IMR-90 (cell line): ENCODE results near the gene ASIC2. TPM values are rescaled to one million over a fixed set of nuclear protein-coding genes. Genes with fewer than 3 reads are reported as not detected.

ENCODE experiments used
- ATAC-seq: fragments of 200-7000 bp; cut with Tn5 transposase; 2 replicates; pipeline ENCODE4 v1.9.1; 2020; ENCODE audit warnings: low read depth, mild to moderate bottlenecking, moderate library complexity
- BruUV-seq: library from RNA; stranded (reverse); fragments of 400-500 nt; replicated peaks from 2 replicates; lab custom pipeline; 2021; lab: Mats Ljungman, UMichigan
- CTCF ChIA-PET: fragments of 300-600 bp; formaldehyde crosslinking; extraction: SDS; loops from one replicate; lab custom pipeline; 2021; ENCODE audit warnings: antibody characterized with exemption; lab: Yijun Ruan, JAX
- POLR2A ChIA-PET: fragments of 300-600 bp; sonication (Branson Sonifier 250); formaldehyde crosslinking; loops from one replicate; lab custom pipeline; 2022; ENCODE audit warnings: antibody characterized with exemption; ENCODE audit not compliant: unreplicated experiment; lab: Charles Lee
- DNase-seq: peaks from one replicate; pipeline ENCODE4 v3.0.0; 2013
- H2AFZ ChIP-seq: replicated peaks from 2 replicates; pipeline ENCODE3; 2013; ENCODE audit warnings: low read length, mild to moderate bottlenecking; ENCODE audit not compliant: poor library complexity
- H2AK5ac ChIP-seq: 2 replicates; pipeline ENCODE4 v1.6.1; 2013; ENCODE audit warnings: low read depth, low read length, inconsistent platforms
- H2AK9ac ChIP-seq: replicated peaks from 2 replicates; pipeline ENCODE3; 2013; ENCODE audit warnings: mild to moderate bottlenecking, low read depth, low read length, moderate library complexity; ENCODE audit not compliant: poor library complexity
- H2BK120ac ChIP-seq: 2 replicates; pipeline ENCODE4 v1.6.1; 2013; ENCODE audit warnings: low read depth, low read length, inconsistent platforms
- H2BK15ac ChIP-seq: 3 replicates; pipeline ENCODE4 v1.6.1; 2013; ENCODE audit warnings: low read depth, low read length, inconsistent platforms
- H2BK20ac ChIP-seq: 2 replicates; pipeline ENCODE4 v1.6.1; 2013; ENCODE audit warnings: low read depth, mild to moderate bottlenecking, inconsistent platforms, low read length, moderate library complexity
- H2BK5ac ChIP-seq: 2 replicates; pipeline ENCODE4 v1.6.1; 2013; ENCODE audit warnings: mild to moderate bottlenecking, low read depth, low read length, inconsistent platforms; ENCODE audit not compliant: poor library complexity, severe bottlenecking
- H3K14ac ChIP-seq: replicated peaks from 2 replicates; pipeline ENCODE4 v1.6.1; 2013; ENCODE audit warnings: low read depth, low read length, inconsistent platforms
- H3K18ac ChIP-seq: 2 replicates; pipeline ENCODE4 v1.6.1; 2013; ENCODE audit warnings: low read depth, low read length, control low read depth
- H3K23ac ChIP-seq: 2 replicates; pipeline ENCODE4 v1.6.1; 2013; ENCODE audit warnings: low read depth, low read length, inconsistent platforms
- H3K27ac ChIP-seq: 2 replicates; pipeline ENCODE4 v1.5.1; 2013; ENCODE audit warnings: mild to moderate bottlenecking, control low read depth, low read length; ENCODE audit not compliant: insufficient read depth
- H3K27me3 ChIP-seq: 2 replicates; pipeline ENCODE4 v1.6.1; 2013; ENCODE audit warnings: low read length; ENCODE audit not compliant: control insufficient read depth, insufficient read depth
- H3K36me3 ChIP-seq: 2 replicates; pipeline ENCODE4 v1.6.1; 2013; ENCODE audit warnings: low read length, mixed read lengths; ENCODE audit not compliant: control insufficient read depth, insufficient read depth
- H3K4ac ChIP-seq: 2 replicates; pipeline ENCODE4 v1.6.1; 2013; ENCODE audit warnings: low read depth, low read length, inconsistent platforms
- H3K4me1 ChIP-seq: 2 replicates; pipeline ENCODE4 v1.6.1; 2013; ENCODE audit warnings: low read length, mixed read lengths; ENCODE audit not compliant: control insufficient read depth, insufficient read depth
- H3K4me2 ChIP-seq: 2 replicates; pipeline ENCODE4 v1.6.1; 2013; ENCODE audit warnings: low read depth, mild to moderate bottlenecking, control low read depth, low read length, moderate library complexity
- H3K4me3 ChIP-seq: 2 replicates; pipeline ENCODE4 v1.5.1; 2013; ENCODE audit warnings: low read depth, mild to moderate bottlenecking, control low read depth, low read length, moderate library complexity; ENCODE audit not compliant: insufficient read depth
- H3K56ac ChIP-seq: 2 replicates; pipeline ENCODE4 v1.6.1; 2013; ENCODE audit warnings: low read length, inconsistent platforms; ENCODE audit not compliant: insufficient read depth; ENCODE audit errors: extremely low read depth
- H3K79me1 ChIP-seq, 2 experiments: 2 replicates each; pipeline ENCODE4 v1.6.1; 2013; ENCODE audit warnings: low read length in 2 of 2, inconsistent platforms in 1 of 2, low read depth in 1 of 2
- H3K9ac ChIP-seq: 2 replicates; pipeline ENCODE4 v1.6.1; 2013; ENCODE audit warnings: low read depth, low read length, control low read depth
- H3K9me1 ChIP-seq: 2 replicates; pipeline ENCODE4 v1.6.1; 2013; ENCODE audit warnings: low read length, inconsistent platforms; ENCODE audit not compliant: insufficient read depth
- H3K9me3 ChIP-seq: 2 replicates; pipeline ENCODE4 v1.6.1; 2013; ENCODE audit warnings: low read length; ENCODE audit not compliant: control insufficient read depth, insufficient read depth
- H4K20me1 ChIP-seq: 2 replicates; pipeline ENCODE4 v1.6.1; 2013; ENCODE audit warnings: low read length, inconsistent platforms; ENCODE audit not compliant: insufficient read depth
- H4K5ac ChIP-seq: 2 replicates; pipeline ENCODE4 v1.6.1; 2013; ENCODE audit warnings: mild to moderate bottlenecking, low read depth, low read length, control low read depth
- H4K8ac ChIP-seq, 2 experiments: 2 replicates each; pipeline ENCODE4 v1.6.1; 2013; ENCODE audit warnings: low read depth in 2 of 2, low read length in 2 of 2, control low read depth in 1 of 2, inconsistent platforms in 1 of 2
- H4K91ac ChIP-seq: 2 replicates; pipeline ENCODE4 v1.6.1; 2013; ENCODE audit warnings: low read depth, low read length, inconsistent platforms; ENCODE audit not compliant: insufficient read depth
- CEBPB ChIP-seq: IDR thresholded peaks from 2 replicates; pipeline ENCODE4 v1.6.1; 2012; ENCODE audit warnings: low read depth, low read length, improper control_type of control experiment
- CHD1 ChIP-seq: IDR thresholded peaks from 2 replicates; pipeline ENCODE4 v1.6.1; 2012; ENCODE audit warnings: low read depth, low read length, improper control_type of control experiment
- FOS ChIP-seq: fragments of 150-350 bp; IDR thresholded peaks from 2 replicates; pipeline ENCODE4 v1.6.1; 2016; ENCODE audit warnings: low read depth, low read length
- MAFK ChIP-seq: IDR thresholded peaks from 2 replicates; pipeline ENCODE4 v1.6.1; 2012; ENCODE audit warnings: low read depth, low read length, improper control_type of control experiment
- MAZ ChIP-seq: IDR thresholded peaks from 2 replicates; pipeline ENCODE4 v1.6.1; 2012; ENCODE audit warnings: low read depth, mild to moderate bottlenecking, low read length, improper control_type of control experiment, moderate library complexity, borderline replicate concordance
- NFE2L2 ChIP-seq: fragments of 150-350 bp; IDR thresholded peaks from 2 replicates; pipeline ENCODE4 v1.6.1; 2016; ENCODE audit warnings: low read depth, mild to moderate bottlenecking, low read length
- RCOR1 ChIP-seq: IDR thresholded peaks from 2 replicates; pipeline ENCODE4 v1.6.1; 2012; ENCODE audit warnings: mild to moderate bottlenecking, low read length, improper control_type of control experiment; ENCODE audit not compliant: insufficient replicate concordance
- RFX5 ChIP-seq: IDR thresholded peaks from 2 replicates; pipeline ENCODE4 v1.8.0; 2012; ENCODE audit warnings: low read depth, mild to moderate bottlenecking, low read length, moderate library complexity
- SMC3 ChIP-seq: fragments of 150-350 bp; IDR thresholded peaks from 2 replicates; pipeline ENCODE4 v1.6.1; 2016; ENCODE audit warnings: low read depth, mild to moderate bottlenecking, antibody characterized with exemption, low read length, moderate library complexity
- WGBS, 2 experiments: methylation state at CpG; one replicate each; pipeline versions ENCODE4 v1.1.5 to v1.1.7; 2013; ENCODE audit warnings: missing lambda C conversion rate in 2 of 2; ENCODE audit not compliant: insufficient read length in 1 of 2; ENCODE audit errors: extremely low coverage in 2 of 2; 5-methylcytosine and 5-hydroxymethylcytosine counted together
- dilution Hi-C: fragments of 300-500 bp; cut with HindIII; formaldehyde crosslinking; loops from one replicate; pipeline ENCODE4 v1.14.3; 2018; ENCODE audit warnings: low sequenced_read_pairs; ENCODE audit not compliant: unreplicated experiment
- in situ Hi-C: fragments of 300-500 bp; cut with MboI; formaldehyde crosslinking; loops from 3 replicates; pipeline ENCODE4 v1.14.3; 2019; ENCODE audit warnings: low sequenced_read_pairs, inconsistent platforms, mixed read lengths
- intact Hi-C: fragments of 100-400 bp; cut with micrococcal nuclease; formaldehyde crosslinking; loops from 2 replicates; pipeline ENCODE4 v1.10.0; 2022
- polyA plus RNA-seq, 3 experiments: library from polyadenylated mRNA; depleted of rRNA; stranded (reverse); fragments of >200 nt; gene quantifications; 2 replicates each; pipeline ENCODE4 v1.2.3, GENCODE V29; 2012; ENCODE audit warnings: low replicate concordance in 1 of 3
- total RNA-seq: library from RNA; depleted of rRNA; stranded (reverse); fragments of >200 nt; gene quantifications from 2 replicates; pipeline ENCODE4 v1.2.3, GENCODE V29; 2012
- TF ChIP-seq, protein P1 (sequence below): conservative IDR thresholded peaks from 2 replicates; pipeline ENCODE4 v1.5.1; 2012; ENCODE audit warnings: mild to moderate bottlenecking, low read depth, low read length, improper control_type of control experiment
- TF ChIP-seq, protein P2 (sequence below): fragments of 150-350 bp; IDR thresholded peaks from 2 replicates; pipeline ENCODE4 v1.6.1; 2016; ENCODE audit warnings: low read depth, mild to moderate bottlenecking, low read length, moderate library complexity, borderline replicate concordance

ASIC2 gene
- total and polyA plus RNA-seq, 2 of the 4 experiments (the other 2 are of a cell fraction), result under 0.01 to 0.15 TPM

DNA sequence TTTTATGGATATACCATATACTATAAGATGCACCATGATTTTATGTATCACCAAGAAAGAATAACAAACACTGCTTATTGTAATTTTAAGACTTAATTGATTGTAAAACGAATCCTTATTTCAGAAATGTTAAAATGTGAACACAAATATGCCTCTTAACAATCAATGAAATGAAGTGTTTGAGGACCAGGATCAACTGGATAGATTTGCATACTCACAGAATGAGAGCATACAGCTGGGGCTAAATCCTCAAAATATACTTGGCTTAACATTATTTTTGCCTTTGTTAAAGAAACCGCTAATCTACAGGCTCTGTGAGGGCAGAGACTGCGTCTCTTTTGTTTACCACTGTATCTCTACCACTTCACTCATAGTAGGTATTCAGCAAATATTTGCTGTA, 207.8 kb downstream of the ASIC2 start:
- in situ Hi-C loops, result loop anchor here (10.0 kb wide), 1 partner anchor 60 kb away; no protein-coding TSS in a partner anchor
- ChIA-PET CTCF (no interaction called here), POLR2A (no interaction called here)
- no peaks in the 10 kb centered on the region for H3K27me3 ChIP-seq
- H2AK9ac ChIP-seq, result no peak overlapping the region
- H2BK120ac ChIP-seq, result no peak overlapping the region
- H3K79me1 ChIP-seq, result no peaks in the 10 kb centered on the region
- no peak overlapping the region for H3K4me2 ChIP-seq
- no peak overlapping the region for H4K8ac ChIP-seq
- no peak overlapping the region for H4K91ac ChIP-seq
- H4K5ac ChIP-seq, result no peak overlapping the region
- no peak overlapping the region for H3K27ac ChIP-seq
- TF ChIP-seq, protein P1, sequence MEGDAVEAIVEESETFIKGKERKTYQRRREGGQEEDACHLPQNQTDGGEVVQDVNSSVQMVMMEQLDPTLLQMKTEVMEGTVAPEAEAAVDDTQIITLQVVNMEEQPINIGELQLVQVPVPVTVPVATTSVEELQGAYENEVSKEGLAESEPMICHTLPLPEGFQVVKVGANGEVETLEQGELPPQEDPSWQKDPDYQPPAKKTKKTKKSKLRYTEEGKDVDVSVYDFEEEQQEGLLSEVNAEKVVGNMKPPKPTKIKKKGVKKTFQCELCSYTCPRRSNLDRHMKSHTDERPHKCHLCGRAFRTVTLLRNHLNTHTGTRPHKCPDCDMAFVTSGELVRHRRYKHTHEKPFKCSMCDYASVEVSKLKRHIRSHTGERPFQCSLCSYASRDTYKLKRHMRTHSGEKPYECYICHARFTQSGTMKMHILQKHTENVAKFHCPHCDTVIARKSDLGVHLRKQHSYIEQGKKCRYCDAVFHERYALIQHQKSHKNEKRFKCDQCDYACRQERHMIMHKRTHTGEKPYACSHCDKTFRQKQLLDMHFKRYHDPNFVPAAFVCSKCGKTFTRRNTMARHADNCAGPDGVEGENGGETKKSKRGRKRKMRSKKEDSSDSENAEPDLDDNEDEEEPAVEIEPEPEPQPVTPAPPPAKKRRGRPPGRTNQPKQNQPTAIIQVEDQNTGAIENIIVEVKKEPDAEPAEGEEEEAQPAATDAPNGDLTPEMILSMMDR, result no peak
- TF ChIP-seq FOS (no peak), SMC3 (no peak), MAFK (no peak), CEBPB (no peak), CHD1 (no peak), NFE2L2 (no peak), MAZ (no peak), RFX5 (no peak), RCOR1 (no peak)
- TF ChIP-seq, protein P2, sequence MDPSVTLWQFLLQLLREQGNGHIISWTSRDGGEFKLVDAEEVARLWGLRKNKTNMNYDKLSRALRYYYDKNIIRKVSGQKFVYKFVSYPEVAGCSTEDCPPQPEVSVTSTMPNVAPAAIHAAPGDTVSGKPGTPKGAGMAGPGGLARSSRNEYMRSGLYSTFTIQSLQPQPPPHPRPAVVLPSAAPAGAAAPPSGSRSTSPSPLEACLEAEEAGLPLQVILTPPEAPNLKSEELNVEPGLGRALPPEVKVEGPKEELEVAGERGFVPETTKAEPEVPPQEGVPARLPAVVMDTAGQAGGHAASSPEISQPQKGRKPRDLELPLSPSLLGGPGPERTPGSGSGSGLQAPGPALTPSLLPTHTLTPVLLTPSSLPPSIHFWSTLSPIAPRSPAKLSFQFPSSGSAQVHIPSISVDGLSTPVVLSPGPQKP, result no peak
- H3K9me3 ChIP-seq, result no peaks in the 10 kb centered on the region
- H2BK5ac ChIP-seq, result no peak overlapping the region
- no peaks in the 10 kb centered on the region for H3K9me1 ChIP-seq
- H3K23ac ChIP-seq, result no peak overlapping the region
- H3K56ac ChIP-seq, result no peak overlapping the region
- WGBS, 2 experiments, result no CpG with 5 or more reads among the region's 3 CpGs
- intact Hi-C loops, result no loop called here
- no peak overlapping the region for H2BK15ac ChIP-seq
- H2AK5ac ChIP-seq, result no peak overlapping the region
- ATAC-seq (no peak), DNase-seq (no peak)
- BruUV-seq, result no TSS peak
- no peak overlapping the region for H3K14ac ChIP-seq
- no peaks in the 10 kb centered on the region for H4K20me1 ChIP-seq
- no peak overlapping the region for H3K18ac ChIP-seq
- H3K9ac ChIP-seq, result no peak overlapping the region
- no peak overlapping the region for H3K4me3 ChIP-seq
- dilution Hi-C loops, result no loop called here
- no peaks in the 10 kb centered on the region for H3K4me1 ChIP-seq
- H3K36me3 ChIP-seq, result no peaks in the 10 kb centered on the region
- no peak overlapping the region for H2BK20ac ChIP-seq
- H2AFZ ChIP-seq, result no peak overlapping the region
- H3K4ac ChIP-seq, result no peak overlapping the region
